ENCODE data around the gene CYTH3.
"Not testable (repeated sequence)": the region's sequence is repeated elsewhere in the genome, so short reads cannot be mapped to it uniquely, and the experiment has no call there.

The CYTH3 gene

DNA sequence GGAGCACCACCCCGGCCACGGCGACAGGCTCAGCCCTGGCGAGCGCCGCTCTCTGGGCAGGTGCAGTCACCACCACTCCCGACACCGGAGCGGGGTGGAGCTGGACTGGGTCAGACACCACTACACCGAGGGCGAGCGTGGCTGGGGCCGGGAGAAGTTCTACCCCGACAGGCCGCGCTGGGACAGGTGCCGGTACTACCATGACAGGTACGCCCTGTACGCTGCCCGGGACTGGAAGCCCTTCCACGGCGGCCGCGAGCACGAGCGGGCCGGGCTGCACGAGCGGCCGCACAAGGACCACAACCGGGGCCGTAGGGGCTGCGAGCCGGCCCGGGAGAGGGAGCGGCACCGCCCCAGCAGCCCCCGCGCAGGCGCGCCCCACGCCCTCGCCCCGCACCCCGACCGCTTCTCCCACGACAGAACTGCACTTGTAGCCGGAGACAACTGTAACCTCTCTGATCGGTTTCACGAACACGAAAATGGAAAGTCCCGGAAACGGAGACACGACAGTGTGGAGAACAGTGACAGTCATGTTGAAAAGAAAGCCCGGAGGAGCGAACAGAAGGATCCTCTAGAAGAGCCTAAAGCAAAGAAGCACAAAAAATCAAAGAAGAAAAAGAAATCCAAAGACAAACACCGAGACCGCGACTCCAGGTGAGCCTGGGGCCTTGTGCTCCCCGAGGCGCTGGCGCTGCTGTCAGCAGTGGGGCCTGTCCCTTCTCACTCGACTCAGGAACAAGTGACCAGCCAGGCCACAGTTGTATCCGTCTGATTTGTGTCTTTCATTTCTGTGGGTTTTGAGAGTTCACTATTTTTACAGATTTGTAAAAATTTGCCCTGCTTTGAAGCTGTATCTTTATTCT, 117.7 kb downstream of the CYTH3 start:
- H3K4me3 ChIP-seq (ENCODE audit: low read depth, low read length), result no peak overlapping the region
- TF ChIP-seq, protein P1, sequence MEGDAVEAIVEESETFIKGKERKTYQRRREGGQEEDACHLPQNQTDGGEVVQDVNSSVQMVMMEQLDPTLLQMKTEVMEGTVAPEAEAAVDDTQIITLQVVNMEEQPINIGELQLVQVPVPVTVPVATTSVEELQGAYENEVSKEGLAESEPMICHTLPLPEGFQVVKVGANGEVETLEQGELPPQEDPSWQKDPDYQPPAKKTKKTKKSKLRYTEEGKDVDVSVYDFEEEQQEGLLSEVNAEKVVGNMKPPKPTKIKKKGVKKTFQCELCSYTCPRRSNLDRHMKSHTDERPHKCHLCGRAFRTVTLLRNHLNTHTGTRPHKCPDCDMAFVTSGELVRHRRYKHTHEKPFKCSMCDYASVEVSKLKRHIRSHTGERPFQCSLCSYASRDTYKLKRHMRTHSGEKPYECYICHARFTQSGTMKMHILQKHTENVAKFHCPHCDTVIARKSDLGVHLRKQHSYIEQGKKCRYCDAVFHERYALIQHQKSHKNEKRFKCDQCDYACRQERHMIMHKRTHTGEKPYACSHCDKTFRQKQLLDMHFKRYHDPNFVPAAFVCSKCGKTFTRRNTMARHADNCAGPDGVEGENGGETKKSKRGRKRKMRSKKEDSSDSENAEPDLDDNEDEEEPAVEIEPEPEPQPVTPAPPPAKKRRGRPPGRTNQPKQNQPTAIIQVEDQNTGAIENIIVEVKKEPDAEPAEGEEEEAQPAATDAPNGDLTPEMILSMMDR (IDR thresholded peaks at IDR 0.05; ENCODE audit: control insufficient read depth, extremely low read depth, insufficient read depth), result no peak

DNA sequence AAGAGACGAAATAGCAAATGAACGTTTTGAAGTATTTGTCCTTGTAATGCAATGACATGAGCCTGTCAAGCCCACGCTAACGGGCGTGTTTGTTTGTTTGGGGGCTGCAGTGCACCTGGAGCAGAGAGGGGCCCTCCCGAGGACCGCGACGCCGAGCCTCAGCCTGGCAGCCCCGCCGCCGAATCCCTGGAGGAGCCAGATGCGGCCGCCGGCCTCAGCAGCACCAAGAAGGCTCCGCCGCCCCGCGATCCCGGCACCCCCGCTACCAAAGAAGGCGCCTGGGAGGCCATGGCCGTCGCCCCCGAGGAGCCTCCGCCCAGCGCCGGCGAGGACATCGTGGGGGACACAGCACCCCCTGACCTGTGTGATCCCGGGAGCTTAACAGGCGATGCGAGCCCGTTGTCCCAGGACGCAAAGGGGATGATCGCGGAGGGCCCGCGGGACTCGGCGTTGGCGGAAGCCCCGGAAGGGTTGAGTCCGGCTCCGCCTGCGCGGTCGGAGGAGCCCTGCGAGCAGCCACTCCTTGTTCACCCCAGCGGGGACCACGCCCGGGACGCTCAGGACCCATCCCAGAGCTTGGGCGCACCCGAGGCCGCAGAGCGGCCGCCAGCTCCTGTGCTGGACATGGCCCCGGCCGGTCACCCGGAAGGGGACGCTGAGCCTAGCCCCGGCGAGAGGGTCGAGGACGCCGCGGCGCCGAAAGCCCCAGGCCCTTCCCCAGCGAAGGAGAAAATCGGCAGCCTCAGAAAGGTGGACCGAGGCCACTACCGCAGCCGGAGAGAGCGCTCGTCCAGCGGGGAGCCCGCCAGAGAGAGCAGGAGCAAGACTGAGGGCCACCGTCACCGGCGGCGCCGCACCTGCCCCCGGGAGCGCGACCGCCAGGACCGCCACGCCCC, 118.5 kb downstream of the CYTH3 start:
- TF ChIP-seq, protein P1 (IDR thresholded peaks at IDR 0.05; ENCODE audit: control insufficient read depth, extremely low read depth, insufficient read depth), result no peak
- DNase-seq (ENCODE audit: low read depth), result no peak
- no peak overlapping the region for H3K4me3 ChIP-seq (ENCODE audit: low read depth, low read length)

More for the DNA sequence above, 117.7 kb downstream of the CYTH3 start:
- DNase-seq (ENCODE audit: low read depth), result no peak

DNA sequence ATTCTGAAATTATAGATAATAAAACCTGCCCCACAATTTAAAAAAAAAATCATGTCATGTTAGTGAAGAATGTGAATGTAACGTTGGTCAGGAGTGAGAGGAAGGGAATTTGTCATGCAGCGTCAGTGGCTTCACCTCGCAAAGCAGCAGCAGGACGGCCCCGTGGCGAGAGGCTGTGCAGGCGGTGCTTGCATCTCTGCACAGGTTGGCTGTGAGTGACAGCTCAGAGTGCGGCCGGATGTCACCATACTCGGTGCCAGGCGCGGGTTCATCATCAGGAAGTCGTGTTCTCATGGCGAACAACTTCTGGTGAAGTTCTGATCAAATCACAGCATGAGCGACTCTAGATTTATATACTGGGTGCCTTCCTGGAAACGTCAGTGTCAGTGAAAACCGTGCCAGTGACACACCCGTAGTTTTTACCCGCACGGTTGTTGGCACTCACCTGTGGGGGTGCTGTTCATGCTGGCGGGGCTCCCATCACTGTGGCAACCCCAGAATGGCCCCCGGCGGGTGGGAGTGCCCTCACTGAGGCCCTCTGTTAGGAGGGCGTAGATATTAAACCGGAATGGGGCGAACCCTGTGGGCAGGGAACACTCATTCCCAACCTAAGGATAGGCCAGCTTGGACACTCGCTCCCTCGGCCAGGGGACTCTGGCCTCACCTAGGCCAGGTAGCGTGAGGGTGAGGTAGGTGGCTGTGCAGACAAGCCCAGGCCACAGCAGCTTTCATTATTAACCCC, 120.3 kb downstream of the CYTH3 start:
- TF ChIP-seq, protein P1 (IDR thresholded peaks at IDR 0.05; ENCODE audit: control insufficient read depth, extremely low read depth, insufficient read depth), result no peak
- no peak for DNase-seq (ENCODE audit: low read depth)
- no peak overlapping the region for H3K4me3 ChIP-seq (ENCODE audit: low read depth, low read length)

DNA sequence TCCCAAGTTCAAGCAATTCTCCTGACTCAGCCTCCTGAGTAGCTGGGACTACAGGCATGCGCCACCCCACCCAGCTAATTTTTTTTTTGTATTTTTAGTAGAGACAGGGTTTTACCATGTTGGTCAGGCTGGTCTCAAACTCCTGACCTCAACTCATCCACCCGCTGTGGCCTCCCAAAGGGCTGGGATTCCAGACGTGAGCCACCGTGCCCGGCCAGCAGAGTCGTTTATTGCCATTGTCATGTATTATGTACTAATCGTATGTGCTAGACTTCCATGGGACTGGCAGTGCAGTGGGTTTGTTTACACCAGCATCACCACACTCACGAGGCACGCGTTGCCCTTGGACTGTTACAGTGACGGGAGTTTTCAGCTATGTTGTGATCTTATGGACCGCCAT, 120.9 kb downstream of the CYTH3 start:
- not testable (repeated sequence) for H3K4me3 ChIP-seq (ENCODE audit: low read depth, low read length); DNase-seq (ENCODE audit: low read depth)

DNA sequence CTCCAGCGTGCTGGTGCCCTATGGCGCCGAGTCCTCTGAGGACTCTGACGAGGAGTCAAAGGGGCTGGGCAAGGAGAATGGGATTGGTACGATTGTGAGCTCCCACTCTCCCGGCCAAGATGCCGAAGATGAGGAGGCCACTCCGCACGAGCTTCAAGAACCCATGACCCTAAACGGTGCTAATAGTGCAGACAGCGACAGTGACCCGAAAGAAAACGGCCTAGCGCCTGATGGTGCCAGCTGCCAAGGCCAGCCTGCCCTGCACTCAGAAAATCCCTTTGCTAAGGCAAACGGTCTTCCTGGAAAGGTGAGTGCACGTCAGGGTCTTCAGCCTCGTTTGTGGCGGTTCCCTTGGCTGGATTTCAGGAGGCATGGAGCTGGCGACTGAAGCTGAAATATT, 122.4 kb downstream of the CYTH3 start:
- DNase-seq (ENCODE audit: low read depth), result no peak
- no peak overlapping the region for H3K4me3 ChIP-seq (ENCODE audit: low read depth, low read length)
- TF ChIP-seq, protein P1 (IDR thresholded peaks at IDR 0.05; ENCODE audit: control insufficient read depth, extremely low read depth, insufficient read depth), result no peak

DNA sequence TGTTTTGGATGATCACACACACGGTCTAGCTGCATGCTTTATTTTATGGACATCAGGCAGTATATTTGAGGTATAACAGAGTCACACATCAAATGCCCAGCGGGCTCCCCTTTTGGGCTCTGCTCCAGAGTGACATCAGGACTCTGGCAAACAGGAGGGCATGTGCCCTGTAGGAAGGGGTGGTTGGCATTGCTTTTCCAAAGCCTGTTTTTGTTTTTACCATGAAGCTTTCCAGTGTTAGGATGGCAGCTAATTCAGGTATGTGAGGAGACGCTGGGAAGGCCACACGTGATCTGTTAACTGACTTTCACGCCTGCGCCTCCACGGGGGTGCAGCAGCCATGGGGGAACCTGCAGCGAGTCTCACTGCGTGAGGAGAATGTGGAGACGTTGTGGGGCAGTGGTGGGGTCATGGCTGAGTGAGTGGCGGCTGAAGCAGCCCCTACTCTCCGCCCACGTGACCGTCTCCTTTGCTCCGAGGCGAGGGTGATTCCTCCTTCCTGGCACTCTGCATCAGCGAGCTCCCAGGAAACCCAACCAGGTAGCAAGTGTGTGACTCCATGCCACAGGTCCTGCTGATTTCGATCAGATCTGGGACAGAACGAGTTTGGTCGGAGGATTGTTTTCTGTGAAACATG, 123.6 kb downstream of the CYTH3 start:
- H3K4me3 ChIP-seq (ENCODE audit: low read depth, low read length), result no peak overlapping the region
- DNase-seq (ENCODE audit: low read depth), result no peak
- TF ChIP-seq, protein P1 (IDR thresholded peaks at IDR 0.05; ENCODE audit: control insufficient read depth, extremely low read depth, insufficient read depth), result no peak

All from LNCaP clone FGC (cell line).